Activated CD4-positive, alpha-beta memory T cell treated with anti-CD3 and anti-CD28 coated beads, Interleukin-2, amount 10 ng/mL, durations not matched to agents 7 days and 5 days (primary cell): ENCODE measurements around the gene NPB. TPM values are rescaled to one million over a fixed set of nuclear protein-coding genes. Genes with fewer than 3 reads are reported as not detected.

Experiments
- CTCF ChIA-PET: fragments of 350-600 bp; sonication (Branson Sonifier 250); formaldehyde crosslinking; loops from one replicate; lab custom pipeline; 2021; ENCODE audit warnings: antibody characterized with exemption, inconsistent platforms; lab: Charles Lee
- POLR2A ChIA-PET: fragments of 350-600 bp; sonication (Branson Sonifier 250); formaldehyde crosslinking; loops from one replicate; lab custom pipeline; 2021; ENCODE audit warnings: antibody characterized with exemption; lab: Charles Lee
- DNase-seq: peaks from one replicate; pipeline ENCODE4 v3.0.0-alpha.2; 2020
- H3K27ac Mint-ChIP-seq: one replicate; pipeline ENCODE4 v1.8.0; 2021; ENCODE audit warnings: mild to moderate bottlenecking, mixed read lengths
- H3K27me3 Mint-ChIP-seq: one replicate; pipeline ENCODE4 v1.8.0; 2021; ENCODE audit warnings: mixed read lengths
- H3K36me3 Mint-ChIP-seq: one replicate; pipeline ENCODE4 v1.8.0; 2021; ENCODE audit warnings: low read depth, mixed read lengths
- H3K4me1 Mint-ChIP-seq: one replicate; pipeline ENCODE4 v1.8.0; 2021; ENCODE audit warnings: mixed read lengths
- H3K4me3 Mint-ChIP-seq: one replicate; pipeline ENCODE4 v1.8.0; 2021; ENCODE audit warnings: mild to moderate bottlenecking, mixed read lengths
- H3K9me3 Mint-ChIP-seq: one replicate; pipeline ENCODE4 v1.8.0; 2021; ENCODE audit warnings: mixed read lengths
- total RNA-seq, 2 experiments: library from RNA; stranded (reverse); gene quantifications; one replicate each; pipeline ENCODE4 v1.2.3, GENCODE V29; 2021

Gene NPB
- total RNA-seq, 2 experiments from 2014 or later: 0.38 TPM; not detected in 1

GRCh38 chr17:81891303-81891552 lies 10.8 kb upstream of the NPB start:
- peak overlapping the region; percentile 98 for H3K27ac Mint-ChIP-seq
- H3K36me3 Mint-ChIP-seq: peaks cover 42% of the 10 kb centered on the region

DNA sequence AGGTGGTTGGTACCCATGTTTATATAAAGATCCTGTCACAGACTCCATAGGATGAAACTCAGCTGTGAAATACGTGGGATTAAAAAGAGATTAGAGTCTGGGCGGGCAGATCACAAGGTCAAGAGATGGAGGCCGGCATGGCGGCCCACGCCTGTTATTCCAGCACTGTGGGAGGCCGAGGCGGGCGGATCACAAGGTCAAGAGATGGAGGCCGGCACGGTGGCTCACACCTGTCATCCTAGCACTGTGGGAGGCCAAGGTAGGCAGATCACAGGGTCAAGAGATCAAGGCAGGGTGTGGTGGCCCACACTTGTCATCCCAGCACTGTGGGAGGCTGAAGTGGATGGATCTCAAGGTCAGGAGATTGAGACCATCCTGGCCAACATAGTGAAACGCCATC lies 6.6 kb upstream of the NPB start:
- no peak for DNase-seq
- Mint-ChIP-seq H3K9me3 (no peaks in the 10 kb centered on the region), H3K27me3 (no peaks in the 10 kb centered on the region), H3K27ac (no peak overlapping the region), H3K4me1 (peaks cover 15% of the 10 kb centered on the region), H3K36me3 (peaks cover 20% of the 10 kb centered on the region), H3K4me3 (no peak overlapping the region)
- CTCF ChIA-PET: no interaction called here
- POLR2A ChIA-PET: no interaction called here

More at GRCh38 chr17:81891303-81891552, 10.8 kb upstream of the NPB start:
- Mint-ChIP-seq H3K4me3 (peak overlapping the region; percentile 97), H3K4me1 (peaks cover 41% of the 10 kb centered on the region), H3K9me3 (no peaks in the 10 kb centered on the region), H3K27me3 (no peaks in the 10 kb centered on the region)
- ChIA-PET CTCF (no interaction called here), POLR2A (interaction anchor here (0.7 to 12.3 kb wide), 12 partner anchors 11 to 188 kb away, joined by 3 to 140 read pairs (median 5); partner anchors contain the start of genes ARHGDIA, MRPL12, NPB and SIRT7)
- DNase-seq: no peak

GRCh38 chr17:81898029-81898866 lies 3.8 kb upstream of the NPB start:
- Mint-ChIP-seq H3K36me3 (peaks cover 19% of the 10 kb centered on the region), H3K27me3 (peaks cover 7% of the 10 kb centered on the region), H3K27ac (no peak overlapping the region), H3K9me3 (no peaks in the 10 kb centered on the region), H3K4me1 (peaks cover 10% of the 10 kb centered on the region), H3K4me3 (no peak overlapping the region)
- DNase-seq: no peak
- ChIA-PET CTCF (no interaction called here), POLR2A (interaction anchor here (1.1 kb wide), 1 partner anchor 12 kb away, joined by 3 read pairs; no protein-coding TSS in a partner anchor)

GRCh38 chr17:81898885-81899284 lies 3.2 kb upstream of the NPB start:
- Mint-ChIP-seq H3K4me3 (no peak overlapping the region), H3K27me3 (peaks cover 9% of the 10 kb centered on the region), H3K9me3 (no peaks in the 10 kb centered on the region), H3K27ac (no peak overlapping the region), H3K36me3 (peaks cover 19% of the 10 kb centered on the region), H3K4me1 (peaks cover 6% of the 10 kb centered on the region)
- no peak for DNase-seq
- ChIA-PET POLR2A (interaction anchor here (1.1 kb wide), 1 partner anchor 11 kb away, joined by 3 read pairs; no protein-coding TSS in a partner anchor), CTCF (no interaction called here)

DNA sequence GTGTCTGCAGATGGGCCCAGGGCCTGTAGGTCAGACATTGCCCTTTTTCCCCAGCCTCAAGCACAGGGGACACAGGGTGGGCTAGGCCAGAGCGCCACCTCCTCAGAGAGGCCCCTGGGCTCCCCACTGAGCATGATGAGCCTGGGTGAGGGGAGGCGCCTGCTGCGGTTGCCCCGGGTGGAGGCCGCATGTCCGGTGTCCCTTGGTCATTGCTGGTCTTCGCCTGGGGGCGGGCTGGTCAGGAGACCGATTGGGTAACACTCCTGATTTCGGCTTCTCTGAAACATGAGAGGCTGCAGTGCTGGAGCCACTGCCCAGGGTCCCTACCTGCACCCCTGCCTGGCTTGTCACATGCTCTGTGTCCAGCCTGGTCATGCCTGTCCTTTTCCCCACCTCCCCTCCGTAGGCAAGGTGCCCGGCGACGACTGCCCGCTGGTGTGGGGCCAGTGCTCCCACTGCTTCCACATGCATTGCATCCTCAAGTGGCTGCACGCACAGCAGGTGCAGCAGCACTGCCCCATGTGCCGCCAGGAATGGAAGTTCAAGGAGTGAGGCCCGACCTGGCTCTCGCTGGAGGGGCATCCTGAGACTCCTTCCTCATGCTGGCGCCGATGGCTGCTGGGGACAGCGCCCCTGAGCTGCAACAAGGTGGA lies 2.4 kb upstream of the NPB start:
- Mint-ChIP-seq H3K36me3 (peaks cover 19% of the 10 kb centered on the region), H3K27me3 (peaks cover 9% of the 10 kb centered on the region), H3K4me1 (peaks cover 6% of the 10 kb centered on the region), H3K27ac (no peak overlapping the region), H3K9me3 (no peaks in the 10 kb centered on the region), H3K4me3 (no peak overlapping the region)
- ChIA-PET POLR2A (no interaction called here), CTCF (no interaction called here)
- no peak for DNase-seq

GRCh38 chr17:81900181-81900820 lies 1.7 kb upstream of the NPB start:
- Mint-ChIP-seq H3K4me3 (no peak overlapping the region), H3K27ac (no peak overlapping the region), H3K36me3 (peaks cover 17% of the 10 kb centered on the region), H3K9me3 (no peaks in the 10 kb centered on the region), H3K27me3 (peaks cover 9% of the 10 kb centered on the region), H3K4me1 (peaks cover 6% of the 10 kb centered on the region)
- POLR2A ChIA-PET: interaction anchor here (1.5 kb wide), 1 partner anchor 23 kb away, joined by 3 read pairs; no protein-coding TSS in a partner anchor
- CTCF ChIA-PET: no interaction called here
- no peak for DNase-seq

DNA sequence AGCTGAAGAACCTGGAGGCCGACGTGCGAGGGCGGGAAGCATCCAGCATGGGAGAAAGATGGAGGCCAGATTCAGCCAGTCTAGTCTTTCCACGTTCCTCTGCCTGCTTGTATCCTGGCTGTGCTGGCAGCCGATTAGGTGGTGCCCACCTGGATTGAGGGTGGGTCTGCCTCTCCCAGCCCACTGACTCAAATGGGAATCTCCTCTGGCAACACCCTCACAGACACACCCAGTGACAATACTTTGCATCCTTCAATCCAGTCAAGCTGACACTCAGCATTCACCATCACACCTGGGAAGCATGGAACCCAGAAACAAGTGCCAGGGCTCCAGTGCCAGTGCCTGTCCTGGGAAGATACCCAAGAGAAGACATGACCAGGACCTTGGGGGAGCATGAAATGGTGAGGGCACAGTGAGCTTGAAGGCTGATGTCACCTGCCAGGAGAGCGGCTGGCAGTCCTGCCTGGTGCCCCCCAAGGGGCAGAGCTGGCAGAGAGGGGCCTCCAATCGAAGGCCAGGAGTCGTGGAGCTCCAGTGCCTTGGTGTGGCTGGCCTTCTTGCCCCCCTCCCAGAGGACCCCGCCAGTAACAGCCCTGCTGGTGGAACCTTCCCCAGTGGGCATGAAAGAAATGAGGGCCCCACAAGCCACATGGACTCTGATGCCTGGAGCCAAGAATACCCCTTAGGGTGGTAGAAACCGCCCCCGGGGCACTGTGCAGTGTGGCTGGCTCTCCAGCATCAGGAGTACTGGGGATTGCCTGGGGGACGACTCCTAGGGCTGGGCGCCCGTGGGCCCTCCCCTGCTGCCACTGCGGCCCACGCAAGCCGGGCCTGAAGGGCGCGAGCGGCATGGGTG lies 643 bp upstream of the NPB start:
- H3K36me3 Mint-ChIP-seq: peaks cover 13% of the 10 kb centered on the region
- peak overlapping the region; percentile 10 for H3K4me3 Mint-ChIP-seq
- H3K27ac Mint-ChIP-seq: peak overlapping the region; percentile 26
- DNase-seq: no peak
- H3K4me1 Mint-ChIP-seq: peaks cover 6% of the 10 kb centered on the region
- H3K9me3 Mint-ChIP-seq: no peaks in the 10 kb centered on the region
- POLR2A ChIA-PET: interaction anchor here (1.1 to 2.3 kb wide), 4 partner anchors 9 to 112 kb away, joined by 3 to 10 read pairs (median 3); partner anchors contain the start of genes ALYREF and ANAPC11
- H3K27me3 Mint-ChIP-seq: peaks cover 9% of the 10 kb centered on the region
- CTCF ChIA-PET: no interaction called here

DNA sequence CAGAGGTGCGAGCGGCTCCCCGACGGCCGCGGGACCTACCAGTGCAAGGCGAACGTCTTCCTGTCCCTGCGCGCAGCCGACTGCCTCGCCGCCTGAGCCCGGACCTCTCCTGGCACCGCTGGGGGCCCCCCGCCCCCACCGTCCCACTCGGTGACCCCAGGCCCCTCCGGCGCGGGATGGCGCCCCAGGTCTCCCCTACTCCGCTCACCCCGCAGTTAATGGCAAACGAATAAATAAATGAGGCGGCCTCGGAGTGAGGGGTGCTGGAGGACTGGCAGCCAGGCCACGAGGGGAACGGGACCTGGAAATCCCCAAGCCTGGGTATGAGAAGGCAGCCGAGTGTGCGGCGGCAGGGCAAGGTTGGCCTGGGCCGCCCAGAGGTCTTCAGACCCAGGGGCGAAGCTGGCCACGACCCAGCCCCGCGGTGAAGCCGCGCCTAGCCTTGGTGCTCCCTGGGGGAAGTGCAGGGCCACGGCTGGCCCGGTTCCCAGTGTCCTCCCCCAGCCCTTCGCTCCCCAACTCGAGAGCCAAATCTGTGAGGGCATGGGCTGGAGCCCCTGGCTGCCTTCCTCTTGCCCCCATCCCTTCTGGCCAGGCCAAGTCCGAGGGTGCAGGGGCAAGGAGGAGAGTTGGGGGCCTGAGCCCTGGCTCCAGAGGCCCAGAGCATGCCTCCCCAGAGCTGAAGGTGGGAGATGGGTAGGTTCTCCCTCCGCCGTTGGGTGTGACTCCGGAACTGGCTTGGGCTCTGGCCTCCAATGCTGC lies 796 bp downstream of the NPB start:
- DNase-seq: no peak
- peaks cover 11% of the 10 kb centered on the region for H3K36me3 Mint-ChIP-seq
- POLR2A ChIA-PET: interaction anchor here (1.1 to 2.3 kb wide), 4 partner anchors 11 to 110 kb away, joined by 3 to 10 read pairs (median 5); partner anchors contain the start of genes ALYREF, ANAPC11, ARHGDIA and SIRT7
- H3K27me3 Mint-ChIP-seq: peaks cover 9% of the 10 kb centered on the region
- no peak overlapping the region for H3K27ac Mint-ChIP-seq
- peaks cover 6% of the 10 kb centered on the region for H3K4me1 Mint-ChIP-seq
- no peaks in the 10 kb centered on the region for H3K9me3 Mint-ChIP-seq
- CTCF ChIA-PET: no interaction called here
- H3K4me3 Mint-ChIP-seq: no peak overlapping the region

GRCh38 chr17:81903415-81903831 lies 1.4 kb downstream of the NPB start:
- H3K27me3 Mint-ChIP-seq: peaks cover 9% of the 10 kb centered on the region
- no peak for DNase-seq
- CTCF ChIA-PET: no interaction called here
- POLR2A ChIA-PET: interaction anchor here (1.5 kb wide), 2 partner anchors 14 to 33 kb away, joined by 4 to 6 read pairs; partner anchors contain the start of genes ARHGDIA and SIRT7
- H3K4me1 Mint-ChIP-seq: peaks cover 7% of the 10 kb centered on the region
- no peak overlapping the region for H3K4me3 Mint-ChIP-seq
- no peaks in the 10 kb centered on the region for H3K9me3 Mint-ChIP-seq
- H3K27ac Mint-ChIP-seq: no peak overlapping the region
- H3K36me3 Mint-ChIP-seq: peaks cover 13% of the 10 kb centered on the region

DNA sequence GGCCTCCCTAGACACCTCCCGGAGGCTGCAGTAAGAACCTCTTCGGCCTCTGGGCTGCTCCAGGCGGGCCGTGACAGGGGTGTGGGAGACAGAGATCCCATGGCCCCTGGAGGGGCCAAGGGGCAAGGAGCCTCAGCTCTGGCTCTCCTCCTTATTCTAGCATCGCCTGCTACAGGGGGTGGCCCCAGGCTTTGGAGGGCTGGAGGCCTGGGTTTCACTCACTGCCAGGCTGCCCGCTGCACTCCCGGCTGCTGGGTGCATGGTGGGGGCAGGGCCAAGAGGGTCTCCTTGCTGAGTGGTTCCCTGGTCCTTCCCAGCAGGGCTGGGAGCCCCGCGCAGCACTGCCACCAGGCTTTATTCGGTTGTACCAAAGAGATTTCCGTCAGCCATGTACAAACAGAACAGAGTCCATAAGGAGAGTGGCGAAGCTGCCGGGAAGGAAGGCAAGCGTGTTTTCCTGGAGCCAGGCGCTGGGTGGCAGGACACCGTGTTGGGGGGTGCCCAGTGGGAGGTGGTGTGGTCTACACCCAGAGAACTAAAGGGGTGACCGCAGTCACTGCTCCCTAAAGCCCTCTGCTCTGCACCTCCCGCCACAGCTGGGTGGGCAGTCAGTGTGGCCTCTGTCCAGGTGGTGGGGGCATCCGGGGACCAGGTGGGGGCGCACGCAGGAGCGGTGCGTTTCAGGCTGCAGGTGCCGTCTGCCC lies 2.0 kb downstream of the NPB start:
- H3K4me1 Mint-ChIP-seq: peaks cover 9% of the 10 kb centered on the region
- H3K4me3 Mint-ChIP-seq: no peak overlapping the region
- peaks cover 18% of the 10 kb centered on the region for H3K36me3 Mint-ChIP-seq
- DNase-seq: no peak
- H3K9me3 Mint-ChIP-seq: no peaks in the 10 kb centered on the region
- CTCF ChIA-PET: no interaction called here
- POLR2A ChIA-PET: interaction anchor here (1.5 kb wide), 1 partner anchor 33 kb away, joined by 4 read pairs; the partner anchor contains the start of gene ARHGDIA
- no peak overlapping the region for H3K27ac Mint-ChIP-seq
- peaks cover 9% of the 10 kb centered on the region for H3K27me3 Mint-ChIP-seq
